H9 (cell line): ENCODE results near the gene C5AR1. TPM values are rescaled to one million over a fixed set of nuclear protein-coding genes. Genes with fewer than 3 reads are reported as not detected.

ENCODE experiments used
- DNase-seq: peaks from one replicate; pipeline ENCODE4 v3.0.0-alpha.2; 2017
- H2AFZ ChIP-seq: one replicate; pipeline ENCODE4 v1.6.1; 2013; ENCODE audit warnings: mild to moderate bottlenecking, low read length, control low read depth, moderate library complexity
- H2AK5ac ChIP-seq: 2 replicates; pipeline ENCODE4 v1.6.1; 2013; ENCODE audit warnings: low read length, control low read depth, mixed read lengths; ENCODE audit not compliant: insufficient read length
- H2BK120ac ChIP-seq: one replicate; pipeline ENCODE4 v1.6.1; 2013; ENCODE audit warnings: low read depth, mild to moderate bottlenecking, low read length, control low read depth, inconsistent platforms; ENCODE audit not compliant: poor library complexity, severe bottlenecking
- H2BK12ac ChIP-seq: 2 replicates; pipeline ENCODE4 v1.6.1; 2013; ENCODE audit warnings: low read length, control low read depth, mixed read lengths, low read depth; ENCODE audit not compliant: insufficient read length
- H2BK15ac ChIP-seq: 2 replicates; pipeline ENCODE4 v1.6.1; 2013; ENCODE audit warnings: low read depth, low read length, control low read depth
- H2BK20ac ChIP-seq: one replicate; pipeline ENCODE4 v1.6.1; 2013; ENCODE audit warnings: low read depth, mild to moderate bottlenecking, low read length, control low read depth, inconsistent platforms; ENCODE audit not compliant: poor library complexity, severe bottlenecking
- H2BK5ac ChIP-seq: 2 replicates; pipeline ENCODE4 v1.6.1; 2013; ENCODE audit warnings: low read length, control low read depth, mixed read lengths; ENCODE audit not compliant: insufficient read length
- H3K14ac ChIP-seq: 2 replicates; pipeline ENCODE4 v1.6.1; 2013; ENCODE audit warnings: low read length, control low read depth; ENCODE audit not compliant: insufficient read depth
- H3K18ac ChIP-seq: 2 replicates; pipeline ENCODE4 v1.6.1; 2013; ENCODE audit warnings: low read depth, mild to moderate bottlenecking, mixed read lengths, low read length, control low read depth; ENCODE audit not compliant: insufficient read length
- H3K23ac ChIP-seq: 2 replicates; pipeline ENCODE4 v1.6.1; 2013; ENCODE audit warnings: low read length, control low read depth, mixed read lengths, low read depth; ENCODE audit not compliant: insufficient read length
- H3K23me2 ChIP-seq: 2 replicates; pipeline ENCODE4 v1.6.1; 2013; ENCODE audit warnings: low read depth, mild to moderate bottlenecking, mixed read lengths, low read length, control low read depth; ENCODE audit not compliant: insufficient read length, poor library complexity, severe bottlenecking
- H3K27ac ChIP-seq: 2 replicates; pipeline ENCODE4 v1.5.1; 2013; ENCODE audit warnings: low read length, control low read depth, mixed read lengths, low read depth; ENCODE audit not compliant: insufficient read length
- H3K27me3 ChIP-seq: 2 replicates; pipeline ENCODE4 v1.6.1; 2013; ENCODE audit warnings: low read length, control low read depth, inconsistent platforms; ENCODE audit not compliant: insufficient read depth
- H3K4ac ChIP-seq: 2 replicates; pipeline ENCODE4 v1.6.1; 2013; ENCODE audit warnings: low read depth, mild to moderate bottlenecking, control low read depth, inconsistent platforms, low read length, moderate library complexity
- H3K4me1 ChIP-seq: 2 replicates; pipeline ENCODE4 v1.6.1; 2013; ENCODE audit warnings: low read length, control low read depth, inconsistent platforms; ENCODE audit not compliant: insufficient read depth
- H3K4me2 ChIP-seq: 2 replicates; pipeline ENCODE4 v1.6.1; 2013; ENCODE audit warnings: low read length, control low read depth, mixed read lengths; ENCODE audit not compliant: insufficient read length, insufficient read depth
- H3K56ac ChIP-seq: 2 replicates; pipeline ENCODE4 v1.6.1; 2013; ENCODE audit warnings: low read depth, mild to moderate bottlenecking, mixed read lengths, low read length, control low read depth; ENCODE audit not compliant: insufficient read length
- H3K79me1 ChIP-seq: 2 replicates; pipeline ENCODE4 v1.6.1; 2013; ENCODE audit warnings: low read depth, mild to moderate bottlenecking, moderate library complexity, low read length, control low read depth, inconsistent platforms; ENCODE audit not compliant: insufficient read depth, poor library complexity, severe bottlenecking
- H3K79me2 ChIP-seq: 2 replicates; pipeline ENCODE4 v1.6.1; 2013; ENCODE audit warnings: low read length, control low read depth, inconsistent platforms; ENCODE audit not compliant: insufficient read depth
- H3K9ac ChIP-seq: 2 replicates; pipeline ENCODE4 v1.6.1; 2013; ENCODE audit warnings: low read length, control low read depth, mixed read lengths; ENCODE audit not compliant: insufficient read length; ENCODE audit errors: extremely low read depth
- H3K9me3 ChIP-seq: one replicate; pipeline ENCODE4 v1.6.1; 2013; ENCODE audit warnings: low read depth, low read length, inconsistent platforms; ENCODE audit not compliant: control insufficient read depth
- H3T11ph ChIP-seq: one replicate; pipeline ENCODE4 v1.6.1; 2013; ENCODE audit warnings: mild to moderate bottlenecking, low read length, control low read depth, inconsistent platforms
- H4K20me1 ChIP-seq: one replicate; pipeline ENCODE4 v1.6.1; 2013; ENCODE audit not compliant: control insufficient read depth, insufficient read length, insufficient read depth
- H4K5ac ChIP-seq: 2 replicates; pipeline ENCODE4 v1.6.1; 2013; ENCODE audit warnings: low read depth, mild to moderate bottlenecking, mixed read lengths, low read length, control low read depth; ENCODE audit not compliant: insufficient read length
- H4K8ac ChIP-seq: replicated peaks from 2 replicates; pipeline ENCODE4 v1.6.1; 2013; ENCODE audit warnings: low read length, control low read depth, mixed read lengths, low read depth; ENCODE audit not compliant: insufficient read length
- H4K91ac ChIP-seq: 2 replicates; pipeline ENCODE4 v1.6.1; 2013; ENCODE audit warnings: low read depth, mild to moderate bottlenecking, moderate library complexity, mixed read lengths, low read length, control low read depth; ENCODE audit not compliant: insufficient read length
- H3K27ac Mint-ChIP-seq, 3 experiments: 2 replicates in 2 of 3; 3 replicates in 1 of 3; pipeline ENCODE4 v1.8.0; 2020 to 2021; ENCODE audit warnings: mixed read lengths in 3 of 3, mild to moderate bottlenecking in 1 of 3, moderate library complexity in 1 of 3
- H3K27me3 Mint-ChIP-seq: 2 replicates; pipeline ENCODE4 v1.8.0; 2021; ENCODE audit warnings: low read depth, mild to moderate bottlenecking, moderate library complexity, mixed read lengths
- H3K36me3 Mint-ChIP-seq, 3 experiments: 2 replicates in 2 of 3; 3 replicates in 1 of 3; pipeline ENCODE4 v1.8.0; 2020 to 2021; ENCODE audit warnings: low read depth in 3 of 3, mixed read lengths in 3 of 3; ENCODE audit not compliant: insufficient read depth in 1 of 3
- H3K4me1 Mint-ChIP-seq, 2 experiments: 2 replicates each; pipeline ENCODE4 v1.8.0; 2020; ENCODE audit warnings: mixed read lengths in 2 of 2
- H3K4me3 Mint-ChIP-seq, 2 experiments: 2 replicates in 1 of 2; 3 replicates in 1 of 2; pipeline ENCODE4 v1.8.0; 2020 to 2021; ENCODE audit warnings: mild to moderate bottlenecking in 2 of 2, mixed read lengths in 2 of 2, moderate library complexity in 1 of 2
- H3K9me3 Mint-ChIP-seq, 2 experiments: 2 replicates in 1 of 2; 3 replicates in 1 of 2; pipeline ENCODE4 v1.8.0; 2020; ENCODE audit warnings: mild to moderate bottlenecking in 2 of 2, mixed read lengths in 2 of 2, moderate library complexity in 1 of 2
- WGBS: extraction: QIAGEN DNeasy Blood & Tissue Kit; methylation state at CpG from one replicate; pipeline ENCODE4 v1.1.7; 2013; ENCODE audit warnings: missing lambda C conversion rate, low lambda C conversion rate, mixed read lengths; ENCODE audit not compliant: insufficient read length; ENCODE audit errors: extremely low coverage; 5-methylcytosine and 5-hydroxymethylcytosine counted together
- total RNA-seq: library from RNA; stranded (reverse); gene quantifications from 2 replicates; pipeline ENCODE4 v1.2.1, GENCODE V29; 2021
- TF ChIP-seq, protein P1 (sequence below): fragments of 200-600 bp; sonication (generic); conservative IDR thresholded peaks from 3 replicates; pipeline ENCODE4 v1.8.0; 2021; ENCODE audit warnings: antibody characterized with exemption, mild to moderate bottlenecking

The C5AR1 gene
- total RNA-seq, 1 experiment from 2014 or later = 1.8 TPM

DNA sequence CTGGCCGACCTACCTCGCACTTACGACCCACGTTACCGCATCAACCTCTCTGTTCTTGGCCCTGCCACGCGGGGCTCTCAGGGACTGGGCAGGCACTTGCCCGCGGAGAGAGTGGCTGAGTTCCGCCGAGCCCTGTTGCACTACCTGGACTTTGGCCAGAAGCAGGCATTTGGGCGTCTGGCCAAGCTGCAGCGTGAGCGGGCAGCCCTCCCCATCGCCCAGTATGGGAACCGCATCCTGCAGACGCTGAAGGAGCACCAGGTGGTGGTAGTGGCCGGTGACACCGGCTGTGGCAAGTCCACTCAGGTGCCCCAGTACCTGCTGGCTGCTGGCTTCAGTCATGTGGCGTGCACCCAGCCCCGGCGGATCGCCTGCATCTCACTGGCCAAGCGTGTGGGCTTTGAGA, 43.6 kb downstream of the C5AR1 start:
- no CpG with 5 or more reads among the region's 24 CpGs for WGBS
- H3K23ac ChIP-seq = no peak overlapping the region

More for the DNA sequence above, 43.6 kb downstream of the C5AR1 start:
- Histone ChIP-seq H2BK15ac (no peak overlapping the region), H2AK5ac (no peak overlapping the region), H3K79me2 (peaks cover 9% of the 10 kb centered on the region; the same call in 1 of the 2 replicates), H2BK5ac (no peak overlapping the region), H2BK120ac (no peak overlapping the region), H3K14ac (no peak overlapping the region; the same call in 1 of the 2 replicates), H3K23me2 (peaks cover 6% of the 10 kb centered on the region), H3K4me1 (peaks cover 4% of the 10 kb centered on the region; the same call in 1 of the 2 replicates), H3K79me1 (peaks cover 14% of the 10 kb centered on the region), H4K91ac (no peak overlapping the region), H3T11ph (no peak overlapping the region), H4K5ac (no peak overlapping the region), H2BK12ac (no peak overlapping the region), H3K56ac (no peak overlapping the region), H4K8ac (no peak overlapping the region), H3K27ac (no peak overlapping the region), H3K9me3 (no peaks in the 10 kb centered on the region), H3K9ac (no peak overlapping the region), H3K4me2 (no peak overlapping the region), H2BK20ac (no peak overlapping the region), H4K20me1 (no peaks in the 10 kb centered on the region), H2AFZ (no peak overlapping the region), H3K27me3 (no peaks in the 10 kb centered on the region), H3K4ac (no peak overlapping the region), H3K18ac (no peak overlapping the region)
- Mint-ChIP-seq H3K4me3 (no peak overlapping the region), H3K4me1 (peaks cover 26 to 31% of the 10 kb centered on the region in 2 experiments), H3K36me3 (peaks cover 61 to 85% (median 80%) of the 10 kb centered on the region in 3 experiments), H3K9me3 (peaks cover 0 to 3% of the 10 kb centered on the region in 2 experiments; a peak in 3 of 5 replicates), H3K27ac (no peak overlapping the region; a peak in 1 of 7 replicates), H3K27me3 (peaks cover 6% of the 10 kb centered on the region)
- DNase-seq = no peak
- TF ChIP-seq, protein P1, sequence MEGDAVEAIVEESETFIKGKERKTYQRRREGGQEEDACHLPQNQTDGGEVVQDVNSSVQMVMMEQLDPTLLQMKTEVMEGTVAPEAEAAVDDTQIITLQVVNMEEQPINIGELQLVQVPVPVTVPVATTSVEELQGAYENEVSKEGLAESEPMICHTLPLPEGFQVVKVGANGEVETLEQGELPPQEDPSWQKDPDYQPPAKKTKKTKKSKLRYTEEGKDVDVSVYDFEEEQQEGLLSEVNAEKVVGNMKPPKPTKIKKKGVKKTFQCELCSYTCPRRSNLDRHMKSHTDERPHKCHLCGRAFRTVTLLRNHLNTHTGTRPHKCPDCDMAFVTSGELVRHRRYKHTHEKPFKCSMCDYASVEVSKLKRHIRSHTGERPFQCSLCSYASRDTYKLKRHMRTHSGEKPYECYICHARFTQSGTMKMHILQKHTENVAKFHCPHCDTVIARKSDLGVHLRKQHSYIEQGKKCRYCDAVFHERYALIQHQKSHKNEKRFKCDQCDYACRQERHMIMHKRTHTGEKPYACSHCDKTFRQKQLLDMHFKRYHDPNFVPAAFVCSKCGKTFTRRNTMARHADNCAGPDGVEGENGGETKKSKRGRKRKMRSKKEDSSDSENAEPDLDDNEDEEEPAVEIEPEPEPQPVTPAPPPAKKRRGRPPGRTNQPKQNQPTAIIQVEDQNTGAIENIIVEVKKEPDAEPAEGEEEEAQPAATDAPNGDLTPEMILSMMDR = no peak
